HL-60 (cell line): ENCODE measurements around the gene DESI1.
"Not testable (repeated sequence)": the region's sequence is repeated elsewhere in the genome, so short reads cannot be mapped to it uniquely, and the experiment has no call there.

Experiments
- DNase-seq, 2 experiments: peaks; one replicate each; pipeline ENCODE4 v3.0.0-alpha.2; 2010 to 2020; ENCODE audit warnings: low read depth in 1 of 2, low spot score in 1 of 2
- H3K27ac ChIP-seq: fragments of 250-450 bp; sonication (Bioruptor Pico); replicated peaks from 2 replicates; pipeline ENCODE4 v1.5.1; 2020; ENCODE audit warnings: mild to moderate bottlenecking, moderate library complexity
- H3K27me3 ChIP-seq: fragments of 250-450 bp; sonication (Bioruptor Pico); 2 replicates; pipeline ENCODE4 v1.5.1; 2021; ENCODE audit warnings: mild to moderate bottlenecking, moderate library complexity; ENCODE audit not compliant: insufficient read depth, poor library complexity, severe bottlenecking
- H3K4me3 ChIP-seq: replicated peaks from 2 replicates; pipeline ENCODE4 v1.5.1; 2011; ENCODE audit warnings: mild to moderate bottlenecking, control low read depth, low read length; ENCODE audit not compliant: insufficient read depth
- GABPA ChIP-seq: IDR thresholded peaks from 2 replicates; pipeline ENCODE4 v1.6.1; 2012; ENCODE audit warnings: low read depth
- POLR2AphosphoS5 ChIP-seq: IDR thresholded peaks from 2 replicates; pipeline ENCODE4 v1.6.1; 2012; ENCODE audit warnings: low read depth
- REST ChIP-seq: IDR thresholded peaks from 2 replicates; pipeline ENCODE4 v1.6.1; 2012; ENCODE audit warnings: low read depth; ENCODE audit not compliant: insufficient replicate concordance
- SPI1 ChIP-seq: IDR thresholded peaks from 2 replicates; pipeline ENCODE4 v1.6.1; 2012; ENCODE audit warnings: low read depth, mild to moderate bottlenecking, borderline replicate concordance
- TF ChIP-seq, protein P1 (sequence below): IDR thresholded peaks from one replicate; pipeline ENCODE4 v1.5.1; 2011; ENCODE audit warnings: low read length, control low read depth, inconsistent platforms; ENCODE audit not compliant: insufficient read depth

Gene DESI1

DNA sequence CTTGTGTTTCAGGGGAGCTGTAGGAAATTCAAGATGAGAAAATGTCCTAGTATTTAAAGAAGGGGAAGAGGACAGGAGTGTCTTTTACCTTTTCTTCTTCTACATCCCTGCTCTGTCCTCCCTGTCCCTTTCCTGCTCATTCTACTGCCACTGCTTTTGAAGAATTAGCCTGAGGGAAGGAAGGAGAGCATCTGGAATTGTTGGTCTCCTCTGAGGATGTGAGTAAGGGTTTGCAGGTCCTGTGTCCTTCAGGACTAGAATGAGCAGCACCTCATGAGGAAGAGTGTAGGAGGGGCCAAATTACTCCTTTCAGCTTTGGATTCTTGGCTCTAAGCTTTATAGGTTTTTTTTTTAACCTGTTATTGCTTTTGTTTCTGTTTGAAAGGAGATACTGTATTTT, 43.6 kb upstream of the DESI1 start:
- DNase-seq: no peak
- no peak overlapping the region for H3K4me3 ChIP-seq
- TF ChIP-seq REST (no peak), GABPA (no peak), SPI1 (no peak), POLR2AphosphoS5 (no peak; the same call in 1 of the 2 replicates)
- TF ChIP-seq, protein P1, sequence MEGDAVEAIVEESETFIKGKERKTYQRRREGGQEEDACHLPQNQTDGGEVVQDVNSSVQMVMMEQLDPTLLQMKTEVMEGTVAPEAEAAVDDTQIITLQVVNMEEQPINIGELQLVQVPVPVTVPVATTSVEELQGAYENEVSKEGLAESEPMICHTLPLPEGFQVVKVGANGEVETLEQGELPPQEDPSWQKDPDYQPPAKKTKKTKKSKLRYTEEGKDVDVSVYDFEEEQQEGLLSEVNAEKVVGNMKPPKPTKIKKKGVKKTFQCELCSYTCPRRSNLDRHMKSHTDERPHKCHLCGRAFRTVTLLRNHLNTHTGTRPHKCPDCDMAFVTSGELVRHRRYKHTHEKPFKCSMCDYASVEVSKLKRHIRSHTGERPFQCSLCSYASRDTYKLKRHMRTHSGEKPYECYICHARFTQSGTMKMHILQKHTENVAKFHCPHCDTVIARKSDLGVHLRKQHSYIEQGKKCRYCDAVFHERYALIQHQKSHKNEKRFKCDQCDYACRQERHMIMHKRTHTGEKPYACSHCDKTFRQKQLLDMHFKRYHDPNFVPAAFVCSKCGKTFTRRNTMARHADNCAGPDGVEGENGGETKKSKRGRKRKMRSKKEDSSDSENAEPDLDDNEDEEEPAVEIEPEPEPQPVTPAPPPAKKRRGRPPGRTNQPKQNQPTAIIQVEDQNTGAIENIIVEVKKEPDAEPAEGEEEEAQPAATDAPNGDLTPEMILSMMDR: no peak
- H3K27me3 ChIP-seq: no peaks in the 10 kb centered on the region
- H3K27ac ChIP-seq: no peak overlapping the region

GRCh38 chr22:41663594-41663993, 42.8 kb upstream of the DESI1 start:
- not testable (repeated sequence) for H3K27me3 ChIP-seq, H3K27ac ChIP-seq, H3K4me3 ChIP-seq, DNase-seq

DNA sequence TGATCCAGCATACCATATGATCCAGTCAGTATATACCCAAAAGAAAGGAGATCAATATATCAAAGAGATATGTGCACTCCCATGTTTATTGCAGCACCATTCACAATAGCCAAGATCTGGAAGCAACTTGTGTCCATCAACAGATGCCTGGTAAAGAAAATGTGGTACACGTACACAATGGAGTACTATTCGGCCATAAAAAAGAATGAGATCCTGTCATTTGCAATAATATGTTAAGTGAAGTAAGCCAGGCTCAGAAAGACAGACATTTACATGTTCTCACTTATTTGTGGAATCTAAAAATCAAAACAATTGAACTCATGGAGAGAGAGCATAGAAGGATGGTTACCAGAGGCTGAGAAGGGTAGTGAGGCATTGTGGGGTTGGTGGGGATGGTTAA, 40.9 kb upstream of the DESI1 start:
- no peak for DNase-seq
- TF ChIP-seq GABPA: no peak
- TF ChIP-seq POLR2AphosphoS5: no peak
- no peak for TF ChIP-seq SPI1
- TF ChIP-seq, protein P1: no peak
- TF ChIP-seq REST: no peak
- Histone ChIP-seq H3K27ac (no peak overlapping the region), H3K4me3 (no peak overlapping the region), H3K27me3 (no peaks in the 10 kb centered on the region)

DNA sequence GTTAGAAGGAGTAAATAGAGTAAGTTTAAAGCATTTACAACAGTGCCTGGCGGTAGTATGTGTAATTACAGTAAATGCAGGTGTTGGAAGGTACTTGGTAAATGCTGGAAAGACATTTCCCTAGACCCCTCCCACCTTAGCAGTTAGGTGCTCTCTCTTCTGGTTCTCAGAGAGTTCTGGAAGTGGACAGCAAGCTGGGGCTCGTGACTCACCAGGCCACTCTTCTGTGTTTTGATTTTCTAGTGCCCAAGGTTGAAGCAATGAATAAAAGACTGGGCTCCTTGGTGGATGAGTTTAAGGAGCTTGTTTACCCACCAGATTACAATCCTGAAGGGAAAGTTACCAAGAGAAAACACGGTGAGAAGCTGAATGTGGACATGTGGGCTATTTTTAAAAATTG, 40.2 kb upstream of the DESI1 start:
- no peaks in the 10 kb centered on the region for H3K27me3 ChIP-seq
- no peak overlapping the region for H3K27ac ChIP-seq
- TF ChIP-seq POLR2AphosphoS5: no peak
- TF ChIP-seq, protein P1: no peak
- TF ChIP-seq GABPA: no peak
- no peak for TF ChIP-seq SPI1
- TF ChIP-seq REST: no peak
- H3K4me3 ChIP-seq: no peak overlapping the region
- DNase-seq: no peak
